ENCODE measurements around the gene PRKN. TPM values are rescaled to one million over a fixed set of nuclear protein-coding genes. Genes with fewer than 3 reads are reported as not detected.

Gene PRKN
- total RNA-seq, 4 donors from 2014 or later, result 6.3 to 11.9 (median 9.5) TPM

DNA sequence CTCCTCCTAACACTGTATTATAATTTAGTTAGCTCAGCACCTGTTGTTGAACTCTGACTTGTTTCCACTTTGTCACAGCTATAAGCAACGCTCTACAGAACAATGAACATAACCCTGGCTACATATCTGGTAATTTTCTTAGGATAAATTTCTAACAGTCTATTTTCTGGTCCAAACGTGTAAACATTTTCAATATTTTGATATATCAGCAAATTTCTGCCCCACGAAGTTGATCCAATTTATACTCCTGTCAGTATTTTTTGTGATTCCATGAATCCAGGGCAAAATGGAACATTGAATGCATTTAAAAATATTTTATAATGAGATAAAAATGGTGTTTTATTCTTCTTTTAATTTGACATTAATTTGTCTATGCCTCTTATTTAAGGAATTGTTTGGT lies 1005.2 kb downstream of the PRKN start:
- WGBS, 2 donors, result 81 to 86% methylated on average over 3 of the region's 3 CpGs
- no peak for DNase-seq (ENCODE audit: low spot score in 2 of 2)
- H3K4me3 ChIP-seq (ENCODE audit: low read depth, poor library complexity, severe bottlenecking), result no peak overlapping the region
- intact Hi-C loops (cut with DNase I; ENCODE audit: low total_unique reads), result no loop called here
- TF ChIP-seq, protein P1, sequence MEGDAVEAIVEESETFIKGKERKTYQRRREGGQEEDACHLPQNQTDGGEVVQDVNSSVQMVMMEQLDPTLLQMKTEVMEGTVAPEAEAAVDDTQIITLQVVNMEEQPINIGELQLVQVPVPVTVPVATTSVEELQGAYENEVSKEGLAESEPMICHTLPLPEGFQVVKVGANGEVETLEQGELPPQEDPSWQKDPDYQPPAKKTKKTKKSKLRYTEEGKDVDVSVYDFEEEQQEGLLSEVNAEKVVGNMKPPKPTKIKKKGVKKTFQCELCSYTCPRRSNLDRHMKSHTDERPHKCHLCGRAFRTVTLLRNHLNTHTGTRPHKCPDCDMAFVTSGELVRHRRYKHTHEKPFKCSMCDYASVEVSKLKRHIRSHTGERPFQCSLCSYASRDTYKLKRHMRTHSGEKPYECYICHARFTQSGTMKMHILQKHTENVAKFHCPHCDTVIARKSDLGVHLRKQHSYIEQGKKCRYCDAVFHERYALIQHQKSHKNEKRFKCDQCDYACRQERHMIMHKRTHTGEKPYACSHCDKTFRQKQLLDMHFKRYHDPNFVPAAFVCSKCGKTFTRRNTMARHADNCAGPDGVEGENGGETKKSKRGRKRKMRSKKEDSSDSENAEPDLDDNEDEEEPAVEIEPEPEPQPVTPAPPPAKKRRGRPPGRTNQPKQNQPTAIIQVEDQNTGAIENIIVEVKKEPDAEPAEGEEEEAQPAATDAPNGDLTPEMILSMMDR (IDR thresholded peaks at IDR 0.05), result no peak
- TF ChIP-seq POLR2A (IDR thresholded peaks at IDR 0.05), result no peak

GRCh38 chr6:161721511-161721910 lies 1006.1 kb downstream of the PRKN start:
- TF ChIP-seq POLR2A (IDR thresholded peaks at IDR 0.05), result no peak
- TF ChIP-seq, protein P1 (IDR thresholded peaks at IDR 0.05), result no peak
- intact Hi-C loops (cut with DNase I; ENCODE audit: low total_unique reads), result no loop called here
- no peak overlapping the region for H3K4me3 ChIP-seq (ENCODE audit: low read depth, poor library complexity, severe bottlenecking)
- no peak for DNase-seq (ENCODE audit: low spot score in 2 of 2)
- 82 to 84% methylated on average over 8 of the region's 8 CpGs for WGBS, 2 donors

DNA sequence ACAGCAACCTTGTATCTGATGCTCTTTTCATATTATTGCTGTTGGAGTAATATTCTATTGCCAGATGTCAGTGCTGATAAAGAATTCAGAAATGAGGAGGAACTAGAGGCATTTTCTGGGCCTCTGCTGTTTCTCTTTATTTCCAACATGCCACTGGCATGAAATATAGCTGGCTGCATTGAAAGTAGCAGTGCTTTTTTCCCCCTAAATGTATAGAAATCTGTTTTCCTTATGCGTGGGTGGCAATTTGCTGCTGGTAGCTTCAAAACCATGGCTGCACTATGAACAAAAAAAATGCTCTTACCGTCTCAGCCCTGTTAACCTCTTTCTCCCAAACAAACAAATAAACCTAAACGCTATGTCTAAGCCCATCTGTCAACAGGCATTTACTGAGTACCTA lies 1011.4 kb downstream of the PRKN start:
- 64 to 69% methylated on average over 3 of the region's 3 CpGs for WGBS, 2 donors
- TF ChIP-seq, protein P1 (IDR thresholded peaks at IDR 0.05), result no peak
- TF ChIP-seq POLR2A (IDR thresholded peaks at IDR 0.05), result no peak
- intact Hi-C loops (cut with DNase I; ENCODE audit: low total_unique reads), result no loop called here
- no peak for DNase-seq (ENCODE audit: low spot score in 2 of 2)
- no peak overlapping the region for H3K4me3 ChIP-seq (ENCODE audit: low read depth, poor library complexity, severe bottlenecking)

DNA sequence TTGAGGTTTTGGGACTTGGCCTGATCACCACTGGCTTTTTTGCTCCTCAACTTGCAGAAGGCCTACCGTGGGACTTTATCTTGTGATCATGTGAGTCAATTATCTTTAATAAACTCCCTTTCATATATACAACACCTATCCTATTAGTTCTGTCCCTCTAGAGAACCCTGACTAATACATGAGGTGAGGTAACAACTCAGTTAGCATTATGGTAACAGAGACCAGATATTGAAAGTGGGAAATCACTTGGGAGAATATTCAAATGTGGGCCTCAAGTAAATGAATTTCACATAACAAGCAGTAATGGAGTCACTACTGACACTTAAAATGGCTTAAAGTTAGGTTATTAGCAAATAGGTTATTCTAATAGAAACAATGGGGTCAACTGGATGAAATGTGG lies 1015.6 kb downstream of the PRKN start:
- H3K4me3 ChIP-seq (ENCODE audit: low read depth, poor library complexity, severe bottlenecking), result no peak overlapping the region
- intact Hi-C loops (cut with DNase I; ENCODE audit: low total_unique reads), result no loop called here
- TF ChIP-seq POLR2A (IDR thresholded peaks at IDR 0.05), result no peak
- TF ChIP-seq, protein P1 (IDR thresholded peaks at IDR 0.05), result no peak
- DNase-seq (ENCODE audit: low spot score in 2 of 2), result no peak
- WGBS, 2 donors, result 45 to 66% methylated on average over 1 of the region's 1 CpG

- H3K4me3 ChIP-seq (ENCODE audit: low read depth, poor library complexity, severe bottlenecking), result no peak overlapping the region
- intact Hi-C loops (cut with DNase I; ENCODE audit: low total_unique reads), result no loop called here
- no peak for DNase-seq (ENCODE audit: low spot score in 2 of 2)
- no peak for TF ChIP-seq POLR2A (IDR thresholded peaks at IDR 0.05)
- TF ChIP-seq, protein P1 (IDR thresholded peaks at IDR 0.05), result no peak
Observed at GRCh38 chr6:161711515-161711914, 1016.1 kb downstream of the PRKN start.

- no peak overlapping the region for H3K4me3 ChIP-seq (ENCODE audit: low read depth, poor library complexity, severe bottlenecking)
- WGBS, 2 donors, result 88% methylated on average over 2 of the region's 2 CpGs
- intact Hi-C loops (cut with DNase I; ENCODE audit: low total_unique reads), result no loop called here
- no peak for DNase-seq (ENCODE audit: low spot score in 2 of 2)
- TF ChIP-seq, protein P1 (IDR thresholded peaks at IDR 0.05), result no peak
- no peak for TF ChIP-seq POLR2A (IDR thresholded peaks at IDR 0.05)
Observed at GRCh38 chr6:161710698-161711097, 1016.9 kb downstream of the PRKN start.
